CD4-positive, alpha-beta T cell treated with Interleukin-15 for 4 hours (primary cell): ENCODE results near the gene SLC16A1.
"Not testable (repeated sequence)": the region's sequence is repeated elsewhere in the genome, so short reads cannot be mapped to it uniquely, and the experiment has no call there.

ENCODE experiments used
- DNase-seq: peaks from one replicate; pipeline ENCODE4 v3.0.0-alpha.2; 2020; ENCODE audit warnings: low spot score

The SLC16A1 gene

DNA sequence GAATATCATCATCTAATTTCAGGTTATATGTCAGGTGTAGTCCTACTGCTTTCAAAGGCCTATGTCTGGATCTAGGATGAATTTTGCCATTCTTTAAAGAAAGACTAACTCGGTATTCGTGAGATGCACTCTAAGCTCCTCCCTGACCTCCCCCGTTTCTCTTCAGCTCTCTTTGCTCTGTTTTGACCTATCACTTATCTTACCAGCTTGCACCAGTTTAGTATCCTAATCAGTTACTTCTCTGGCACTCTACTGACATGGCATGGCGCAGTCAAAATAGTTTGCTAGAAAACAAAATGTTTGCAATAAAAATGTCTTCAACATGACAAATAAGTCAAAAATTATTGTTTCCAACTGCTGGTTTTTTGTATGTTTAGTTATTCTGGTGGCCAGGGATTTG, 8.4 kb upstream of the SLC16A1 start:
- DNase-seq, result no peak

DNA sequence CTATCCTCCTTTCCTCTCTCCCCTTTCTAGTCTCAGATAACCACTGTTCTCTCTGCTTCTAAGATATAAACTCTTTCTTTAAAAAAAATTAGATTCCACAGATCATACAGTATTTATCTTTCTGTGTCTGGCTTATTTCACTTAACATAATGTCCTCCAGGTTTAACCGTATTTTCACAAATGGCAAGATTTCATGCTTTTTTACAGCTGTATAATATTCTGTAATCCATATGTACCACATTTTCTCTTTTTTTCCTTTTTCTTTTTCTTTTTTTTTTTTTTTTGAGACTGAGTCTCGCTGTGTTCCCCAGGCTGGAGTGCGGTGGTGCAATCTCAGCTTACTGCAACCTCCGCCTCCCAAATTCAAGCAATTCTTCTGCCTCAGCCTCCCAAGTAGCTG, 5.1 kb upstream of the SLC16A1 start:
- no peak for DNase-seq

DNA sequence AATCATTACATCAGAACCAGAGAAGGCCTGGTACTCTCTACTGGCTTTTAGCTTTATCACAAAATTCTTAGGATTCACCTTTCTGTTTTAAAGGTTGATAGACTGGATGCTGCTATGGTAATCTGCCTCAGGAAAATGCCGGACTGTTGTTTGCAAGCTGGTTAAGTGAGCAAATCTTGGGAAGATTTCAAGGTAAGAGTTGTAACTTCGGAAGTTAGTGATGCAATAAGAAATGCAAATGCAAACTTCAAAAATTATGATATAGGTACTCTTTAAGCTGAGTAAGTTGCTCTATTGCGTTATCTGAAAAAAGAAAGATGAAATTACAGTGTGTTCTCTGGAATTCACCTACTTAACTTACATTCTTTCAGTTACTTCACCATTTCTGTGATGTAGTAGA, 4.4 kb upstream of the SLC16A1 start:
- DNase-seq, result no peak

DNA sequence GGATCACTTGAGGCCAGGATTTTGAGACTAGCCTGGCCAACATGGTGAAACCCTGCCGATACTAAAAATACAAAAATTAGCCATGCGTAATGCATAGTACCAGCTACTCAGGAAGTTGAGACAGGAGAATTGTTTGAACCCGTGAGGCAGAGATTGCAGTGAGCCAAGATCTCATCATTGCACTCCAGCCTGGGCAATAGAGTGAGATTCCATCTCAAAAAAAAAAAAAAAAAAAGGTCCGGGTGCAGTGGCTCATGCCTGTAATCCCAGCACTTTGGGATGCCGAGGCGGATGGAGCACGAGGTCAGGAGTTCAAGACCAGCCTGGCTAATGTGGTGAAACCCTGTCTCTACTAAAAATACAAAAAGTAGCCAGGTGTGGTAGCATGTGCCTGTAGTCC, 2.2 kb upstream of the SLC16A1 start:
- DNase-seq, result not testable (repeated sequence)

DNA sequence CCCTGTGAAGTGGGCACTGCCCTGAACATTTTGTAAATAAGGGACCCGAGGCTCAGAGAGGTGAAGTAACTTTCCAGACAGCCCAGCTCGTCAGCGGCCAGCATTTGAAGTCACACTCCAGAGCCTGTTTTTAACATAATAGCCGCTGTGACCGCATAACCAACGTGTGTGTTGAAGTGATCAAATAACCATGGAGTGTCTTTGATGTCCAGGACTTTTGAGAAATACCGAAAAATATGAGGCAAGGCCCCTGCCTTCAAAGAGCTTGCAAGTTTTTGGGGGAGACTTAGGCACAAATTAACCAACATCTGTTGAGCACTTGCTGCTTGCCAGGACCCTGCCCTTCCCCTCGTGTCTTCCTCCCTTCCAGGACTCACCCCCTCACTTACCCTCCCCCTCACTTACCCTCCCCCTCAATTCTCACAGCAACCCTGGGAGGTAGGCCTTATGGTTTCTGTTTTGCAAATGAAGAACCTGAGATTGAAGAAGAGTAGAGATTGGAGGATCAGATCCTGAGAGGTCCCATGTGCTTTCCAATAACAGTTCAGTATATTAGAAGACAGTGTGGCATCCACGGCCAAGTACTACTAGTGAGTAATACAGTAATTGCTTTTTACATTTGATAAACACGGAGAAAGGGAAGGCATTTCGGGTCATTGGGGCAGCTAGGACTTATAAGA, 1.3 kb upstream of the SLC16A1 start:
- DNase-seq, result peak; percentile 62

DNA sequence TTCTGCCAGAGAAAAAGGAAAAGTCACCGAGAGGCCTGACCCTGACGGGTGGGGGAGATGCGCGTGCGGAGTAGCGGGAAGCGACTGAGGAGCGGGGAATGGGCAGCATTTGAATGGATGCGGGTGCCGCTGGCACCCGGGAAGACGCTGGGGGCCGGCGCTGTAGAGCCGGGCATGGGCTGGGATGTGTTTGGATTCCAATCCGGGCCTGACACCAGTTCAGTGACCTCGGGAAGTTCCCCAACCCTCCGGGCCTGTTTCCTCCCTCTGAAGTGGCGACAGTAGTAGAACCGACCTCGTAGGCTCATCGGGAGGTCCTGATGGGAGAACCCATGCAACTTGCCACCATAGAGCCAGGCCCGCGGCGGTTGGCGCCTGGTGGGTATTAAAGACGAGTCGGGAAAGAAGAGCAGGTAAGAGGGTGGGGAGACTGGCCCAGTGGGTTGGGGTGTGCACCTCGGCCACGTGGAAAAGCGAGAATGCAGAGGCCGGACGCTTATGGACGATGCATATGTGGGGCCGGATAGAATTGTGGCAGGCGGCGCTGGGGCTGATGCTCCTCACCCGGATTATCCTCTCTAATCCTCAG, 642 bp upstream of the SLC16A1 start:
- DNase-seq, result peak; percentile 23

DNA sequence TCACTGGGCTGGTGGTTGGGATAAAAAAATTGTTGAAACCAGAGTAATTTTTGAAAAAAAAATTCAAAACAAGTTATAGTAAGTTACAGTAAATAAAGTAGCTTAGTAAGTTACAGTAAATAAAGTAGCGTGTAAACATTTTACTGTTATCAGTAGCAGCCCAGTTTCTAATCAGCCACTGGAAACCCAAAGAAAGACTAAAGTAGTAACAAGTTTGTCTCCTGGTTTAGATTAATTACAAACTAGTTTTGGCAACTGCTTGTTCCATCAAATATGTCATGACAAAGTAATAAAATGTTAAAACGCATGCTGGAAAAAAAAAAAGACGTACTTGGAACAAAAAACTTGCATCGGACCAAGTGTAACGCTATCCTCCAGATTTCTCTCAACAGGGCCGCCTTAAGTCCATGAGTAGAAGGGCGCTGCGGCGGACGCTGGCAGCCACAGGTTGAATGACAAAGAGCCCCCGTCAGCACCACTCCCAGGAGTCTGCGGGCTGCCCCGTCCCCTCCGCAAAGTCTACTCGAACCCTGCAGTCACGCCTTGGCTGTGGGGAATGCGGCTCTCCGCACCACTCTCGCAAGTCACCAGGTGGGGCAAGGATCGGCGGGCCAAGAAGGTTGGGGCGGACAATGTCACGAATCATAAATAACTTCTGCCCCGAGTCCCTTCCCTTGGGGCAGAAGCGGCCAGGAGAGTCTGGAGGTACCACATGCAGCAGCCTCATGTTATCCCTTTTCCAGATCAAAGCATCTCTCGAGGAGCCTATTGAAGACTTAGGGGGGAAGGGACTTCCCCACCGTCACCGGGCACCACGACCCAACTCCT, 837 bp downstream of the SLC16A1 start:
- DNase-seq, result peak; percentile 42

DNA sequence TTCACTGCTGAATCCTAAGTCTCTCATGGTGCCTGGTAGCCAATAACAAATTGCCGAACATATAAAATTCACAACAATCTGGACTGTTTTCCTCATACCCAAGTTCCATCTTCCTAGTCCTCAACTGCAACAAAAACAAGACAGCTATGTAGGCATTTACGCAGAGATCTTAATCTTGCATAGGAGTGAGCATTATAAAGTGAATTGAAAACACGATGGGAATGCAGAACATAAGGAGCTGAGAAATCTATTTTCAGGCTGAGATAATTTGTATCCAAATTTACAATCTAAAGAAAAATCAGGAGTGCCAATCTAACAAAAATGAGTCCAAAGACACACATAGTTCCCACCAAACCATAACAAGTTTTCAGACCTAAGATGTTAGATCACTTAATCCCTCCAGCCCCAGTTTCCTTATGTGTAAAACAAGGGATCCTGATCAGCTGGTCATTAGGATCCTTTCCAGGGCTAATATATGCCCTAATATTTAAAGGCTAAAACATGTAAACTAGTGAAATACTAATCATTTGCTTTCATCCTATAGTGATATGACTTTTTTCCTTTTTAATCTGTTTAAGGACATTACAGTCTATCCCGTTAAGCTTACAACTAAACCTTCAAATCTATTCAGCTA, 1.9 kb downstream of the SLC16A1 start:
- no peak for DNase-seq

DNA sequence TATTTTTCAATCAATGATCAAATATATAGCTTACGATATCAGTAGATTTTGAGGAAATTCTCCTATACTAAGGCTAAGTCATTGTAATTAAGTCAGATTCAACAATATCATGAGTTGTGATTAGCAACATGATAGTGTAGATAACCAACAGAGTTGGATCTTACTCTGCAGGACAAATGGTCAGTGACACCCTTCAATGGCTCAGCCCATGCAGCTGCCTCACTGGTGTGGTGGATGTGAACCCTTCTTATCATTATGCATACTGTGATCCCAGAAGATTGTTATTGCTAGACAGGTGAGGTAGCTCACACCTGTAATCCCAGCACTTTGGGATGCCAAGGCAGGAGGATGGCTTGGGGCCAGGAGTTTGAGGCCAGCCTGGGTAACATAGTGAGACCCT, 5.6 kb downstream of the SLC16A1 start:
- no peak for DNase-seq

DNA sequence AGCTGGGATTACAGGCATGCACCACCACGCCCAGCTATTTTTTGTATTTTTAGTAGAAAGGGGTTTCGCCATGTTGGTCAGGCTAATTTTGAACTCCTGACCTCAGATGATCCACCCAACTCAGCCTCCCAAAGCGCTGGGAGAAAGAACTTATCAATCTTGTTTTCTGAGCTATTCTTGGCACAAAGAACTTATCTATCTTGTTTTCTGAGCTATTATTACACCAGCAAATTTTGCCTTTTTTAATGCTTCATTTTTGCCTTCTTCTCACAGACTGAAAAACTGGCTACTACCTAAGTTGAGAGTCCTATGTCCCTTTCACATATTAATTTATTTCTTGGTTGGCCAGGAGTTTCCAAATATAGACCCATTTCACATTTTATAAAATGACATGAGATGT, 9.3 kb downstream of the SLC16A1 start:
- no peak for DNase-seq

DNA sequence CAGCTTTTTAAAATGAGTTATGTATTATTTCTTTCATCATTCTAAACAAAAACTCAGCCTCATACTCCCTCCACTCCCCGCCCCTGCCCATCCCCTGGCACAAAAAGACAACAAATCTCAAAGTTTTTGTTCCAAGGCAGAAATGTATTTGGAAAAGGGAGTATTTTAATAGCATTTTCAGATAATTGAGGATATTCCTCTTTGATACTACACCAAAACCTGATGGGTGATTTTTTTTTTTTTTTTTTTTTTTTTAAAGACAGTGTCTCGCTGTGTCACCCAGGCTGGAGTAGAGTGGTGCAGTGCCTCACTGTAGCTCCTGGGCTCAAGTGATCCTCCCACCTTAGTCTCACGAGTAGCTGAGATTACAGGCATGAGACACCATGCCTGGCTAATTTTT, 16.2 kb downstream of the SLC16A1 start:
- no peak for DNase-seq

DNA sequence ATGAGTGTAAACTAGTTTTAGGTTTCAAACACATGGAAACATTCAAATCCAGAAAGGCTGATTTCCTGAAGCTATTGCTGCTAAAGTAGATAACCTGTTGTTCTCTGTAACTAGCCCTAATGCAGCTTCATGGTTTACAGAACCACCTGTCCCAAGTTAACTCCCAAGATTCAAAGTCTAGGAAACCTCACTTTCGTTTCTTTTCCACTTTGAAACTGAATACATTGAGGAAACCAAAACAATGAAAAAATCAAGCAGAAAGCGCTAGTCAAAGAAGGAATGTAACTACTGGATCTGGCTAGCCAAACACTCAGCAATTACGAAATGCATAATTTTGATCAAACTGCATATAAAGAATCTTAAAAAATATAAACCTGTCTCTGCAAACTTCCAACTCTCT, 17.8 kb downstream of the SLC16A1 start:
- DNase-seq, result no peak

DNA sequence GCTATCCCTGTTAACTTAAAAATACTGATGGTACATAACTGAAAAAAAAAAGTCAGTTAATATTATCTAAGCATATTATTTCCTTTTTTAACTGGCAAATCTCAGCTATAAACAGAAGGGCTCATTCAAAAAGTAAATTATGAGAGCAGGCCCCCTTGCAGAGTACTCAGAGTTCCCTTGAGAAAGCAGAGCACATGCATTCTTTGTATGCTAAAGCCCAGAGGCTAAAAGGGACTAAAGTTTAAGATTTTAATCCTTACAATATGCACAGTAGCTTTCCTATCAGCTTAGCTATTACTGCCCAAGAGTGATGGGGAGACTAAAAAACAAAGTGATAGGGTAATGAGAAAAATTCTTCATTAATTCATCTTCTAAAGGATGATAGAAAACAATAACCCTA, 18.5 kb downstream of the SLC16A1 start:
- DNase-seq, result no peak

DNA sequence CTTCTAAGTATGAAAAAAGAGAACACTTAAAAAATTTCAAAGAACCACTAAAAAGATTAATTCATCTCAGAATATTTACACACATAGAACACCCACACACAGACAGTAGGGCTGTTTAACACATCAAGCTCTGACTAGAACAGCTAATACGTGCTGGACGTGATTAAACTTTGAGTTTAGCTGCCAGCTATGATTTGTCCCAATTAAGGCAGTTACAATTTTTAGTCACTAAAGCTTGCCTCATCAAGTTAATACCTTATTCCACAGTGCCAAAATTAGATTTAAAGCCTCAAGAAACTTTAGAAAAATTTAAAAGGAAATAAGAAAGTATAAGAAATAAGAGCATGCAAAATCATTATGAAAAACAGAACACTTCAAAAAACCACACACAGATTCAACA, 18.9 kb downstream of the SLC16A1 start:
- no peak for DNase-seq

DNA sequence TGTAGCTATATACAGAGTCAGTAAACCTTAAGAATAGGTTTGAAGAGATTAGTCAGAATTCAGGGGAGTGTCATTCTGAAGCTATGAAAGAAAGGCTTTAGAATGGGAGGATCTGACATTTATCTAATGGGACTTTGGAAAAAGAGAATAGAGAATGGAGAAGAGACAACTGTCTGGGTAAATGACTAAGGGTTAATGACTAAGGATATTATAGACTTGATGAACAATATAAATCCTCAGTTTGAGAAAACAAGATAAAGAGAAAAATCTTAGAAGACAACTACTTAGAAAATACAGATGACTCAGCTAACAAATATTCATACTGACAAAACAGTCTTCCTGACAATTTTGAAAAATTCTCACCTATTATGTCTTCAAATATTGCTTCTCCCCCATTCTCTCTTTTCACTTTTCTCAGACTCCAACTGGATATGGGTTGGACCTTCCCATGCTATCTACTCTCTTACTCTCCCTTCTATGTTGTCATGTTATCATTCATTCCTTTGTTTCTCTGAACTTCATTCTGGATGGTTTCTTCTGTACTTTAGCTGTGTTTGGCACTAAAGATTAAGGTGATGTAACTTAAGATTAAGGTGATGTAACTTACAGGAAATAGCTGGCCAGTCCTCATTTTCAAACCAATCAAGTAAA, 20.4 kb downstream of the SLC16A1 start:
- no peak for DNase-seq

DNA sequence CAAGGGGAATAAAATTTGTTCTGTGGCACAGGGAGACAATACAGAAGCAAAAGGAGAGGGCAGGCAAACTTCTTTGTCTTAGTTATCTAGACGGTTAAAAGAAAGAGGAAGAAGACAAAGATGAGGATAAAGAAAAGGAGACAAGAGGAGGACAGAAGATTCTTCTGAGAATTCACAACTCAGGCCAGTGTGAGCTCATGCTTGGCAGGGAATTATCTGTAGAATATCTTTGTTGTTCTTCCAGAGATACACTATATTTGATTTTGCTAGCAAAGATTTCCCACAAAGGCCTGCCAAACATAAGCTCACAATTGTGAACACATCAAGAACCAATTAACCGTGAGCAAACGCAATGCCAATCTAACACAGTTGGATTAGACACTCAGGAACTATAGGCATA, 21.4 kb downstream of the SLC16A1 start:
- DNase-seq, result no peak

DNA sequence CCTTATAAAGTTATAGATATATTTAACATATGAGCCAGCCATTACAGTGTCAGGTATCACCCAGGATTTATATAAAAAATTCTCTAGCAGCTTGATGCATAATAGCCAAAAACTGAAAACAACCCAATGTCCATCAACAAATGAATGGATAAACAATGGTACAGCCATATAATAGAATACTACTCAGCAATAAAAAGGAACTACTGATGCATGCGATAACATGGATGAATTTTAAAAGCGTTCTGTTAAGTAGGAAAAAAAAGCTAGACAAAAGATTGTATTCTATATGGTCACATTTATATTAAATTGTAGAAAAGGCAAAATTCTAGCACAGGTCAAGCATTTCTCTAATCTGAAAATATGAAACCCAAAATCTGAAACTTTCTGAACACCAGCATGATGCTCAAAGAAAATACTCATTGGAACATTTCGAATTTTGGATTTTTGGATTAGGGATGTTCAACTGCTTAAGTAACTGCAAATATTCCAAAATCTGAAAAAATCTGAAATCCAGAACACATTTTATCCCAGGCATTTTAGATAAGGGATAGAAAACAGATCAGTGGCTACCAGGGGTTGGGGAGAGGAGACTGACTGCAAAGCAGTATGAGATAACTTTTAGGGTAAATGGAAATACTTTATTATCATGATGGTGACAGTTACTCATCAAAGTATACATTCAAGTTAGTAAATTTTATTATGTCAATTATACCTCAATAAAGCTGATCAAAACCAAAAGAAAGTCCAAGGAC, 22.0 kb downstream of the SLC16A1 start:
- no peak for DNase-seq

DNA sequence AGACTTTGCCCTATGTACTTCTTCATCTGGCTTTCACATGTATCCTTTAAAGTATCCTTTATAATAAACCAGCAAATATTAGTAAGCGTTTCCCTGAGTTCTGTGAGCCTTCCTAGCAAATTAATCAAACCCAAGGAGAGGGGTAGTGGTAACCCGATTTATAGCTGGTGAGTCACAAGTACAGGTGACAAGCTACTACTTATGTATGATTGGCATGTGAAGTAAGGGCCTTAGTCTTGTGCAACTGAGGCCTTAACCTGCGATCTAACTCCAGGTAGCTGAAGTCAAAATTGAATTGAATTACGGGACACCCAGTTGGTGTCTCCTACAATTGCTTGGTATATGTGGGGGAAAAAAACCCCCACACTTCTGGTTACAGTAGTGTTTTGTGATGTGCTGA, 26.0 kb downstream of the SLC16A1 start:
- no peak for DNase-seq

DNA sequence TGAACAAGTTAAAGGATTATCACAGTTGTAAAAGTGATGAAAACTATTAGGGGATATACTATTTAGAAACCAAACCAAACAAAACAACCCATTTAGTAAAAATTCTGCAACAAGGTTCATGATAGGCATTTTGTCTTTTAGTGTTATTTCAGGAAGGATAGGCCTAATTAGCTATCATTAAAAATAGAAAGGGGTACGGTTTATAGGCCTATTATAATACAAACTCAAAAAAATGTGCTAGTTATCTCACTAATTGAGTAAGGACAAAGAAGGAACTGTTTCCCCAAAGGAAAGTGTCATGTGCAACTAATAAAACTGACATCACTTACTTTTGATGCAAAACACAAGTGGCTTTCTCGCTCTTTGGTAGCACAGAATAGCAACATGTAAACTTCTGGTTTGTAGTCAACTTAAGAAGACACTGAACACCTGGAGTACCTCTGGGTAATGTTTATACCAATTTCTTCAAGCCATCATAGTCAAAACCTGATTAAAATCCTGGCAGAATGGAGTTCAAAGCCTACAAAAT, 28.5 kb downstream of the SLC16A1 start:
- no peak for DNase-seq

DNA sequence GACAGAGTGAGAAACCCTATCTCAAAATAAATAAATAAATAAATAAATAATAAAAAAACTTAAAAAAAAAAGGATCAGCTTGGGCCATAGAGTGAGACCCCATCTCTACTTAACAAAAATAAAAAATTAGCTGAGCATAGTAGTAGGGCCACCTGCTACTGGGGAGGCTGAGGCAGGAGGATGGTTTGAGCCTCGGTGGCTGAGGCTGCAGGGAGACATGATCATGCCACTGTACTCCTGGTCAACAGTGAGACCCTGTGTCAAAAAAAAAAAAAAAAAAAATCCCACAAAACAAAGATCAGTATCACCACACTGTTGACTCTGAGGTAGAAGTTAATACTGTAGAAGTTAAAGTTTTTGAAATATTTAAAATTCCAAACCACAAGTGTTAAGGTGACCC, 29.1 kb downstream of the SLC16A1 start:
- DNase-seq, result no peak

DNA sequence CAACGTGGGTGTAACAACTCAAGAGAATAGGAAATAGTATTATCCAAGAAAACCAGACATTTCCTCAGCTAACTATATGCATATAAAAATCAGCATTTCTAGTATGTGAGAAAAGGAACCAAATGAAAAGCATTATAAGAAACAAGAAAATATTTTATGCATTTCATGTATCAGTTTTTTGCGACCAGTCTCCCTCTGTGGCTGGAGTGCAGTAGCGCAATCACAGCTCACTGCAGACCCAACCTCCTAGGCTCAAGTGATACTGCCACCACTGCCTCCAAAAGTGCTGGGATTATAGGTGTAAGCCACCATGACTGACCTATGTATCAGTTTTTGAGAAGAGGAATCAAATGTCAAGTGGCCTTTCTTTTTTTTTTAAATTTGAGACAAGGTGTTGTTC, 31.0 kb downstream of the SLC16A1 start:
- no peak for DNase-seq
